Activated T-cell treated with anti-CD3 and anti-CD28 coated beads, Interleukin-2, amount 50 U/mL, for 48 hours (primary cell): ENCODE data around the gene OR2S2.

Source experiments
- DNase-seq, 2 experiments: peaks; one replicate each; pipeline ENCODE4 v3.0.0-alpha.2; 2020

OR2S2 gene

DNA sequence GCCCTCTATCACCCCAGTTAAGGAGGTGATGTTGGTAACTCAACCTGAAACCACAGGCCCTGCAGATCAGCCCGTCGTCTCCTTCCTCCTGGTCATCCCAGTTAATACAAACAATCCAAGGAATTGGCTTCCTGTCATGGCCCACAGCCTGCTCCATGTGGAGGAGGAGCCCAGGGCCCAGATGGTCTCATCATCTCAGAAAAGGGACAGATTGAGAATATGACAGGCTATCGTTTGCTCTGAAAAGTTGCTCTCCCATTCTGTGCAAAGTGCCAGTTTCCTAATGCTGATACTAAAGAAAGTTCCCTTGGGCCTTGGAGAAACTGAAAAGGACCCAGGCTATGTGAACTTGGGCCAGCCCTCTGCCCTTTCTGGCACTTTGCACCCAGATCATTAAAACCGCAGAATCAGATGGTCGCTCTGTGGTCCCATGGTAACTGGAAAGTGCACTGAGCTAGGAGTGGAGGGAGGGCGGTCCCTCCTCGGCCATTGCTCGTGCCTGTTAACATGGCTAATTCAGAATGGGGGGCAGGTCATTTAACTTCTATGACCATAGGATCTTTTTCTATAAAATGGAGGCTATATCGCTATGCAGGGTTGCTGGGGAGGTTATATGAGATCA lies 49.3 kb downstream of the OR2S2 start:
- no peak for DNase-seq

DNA sequence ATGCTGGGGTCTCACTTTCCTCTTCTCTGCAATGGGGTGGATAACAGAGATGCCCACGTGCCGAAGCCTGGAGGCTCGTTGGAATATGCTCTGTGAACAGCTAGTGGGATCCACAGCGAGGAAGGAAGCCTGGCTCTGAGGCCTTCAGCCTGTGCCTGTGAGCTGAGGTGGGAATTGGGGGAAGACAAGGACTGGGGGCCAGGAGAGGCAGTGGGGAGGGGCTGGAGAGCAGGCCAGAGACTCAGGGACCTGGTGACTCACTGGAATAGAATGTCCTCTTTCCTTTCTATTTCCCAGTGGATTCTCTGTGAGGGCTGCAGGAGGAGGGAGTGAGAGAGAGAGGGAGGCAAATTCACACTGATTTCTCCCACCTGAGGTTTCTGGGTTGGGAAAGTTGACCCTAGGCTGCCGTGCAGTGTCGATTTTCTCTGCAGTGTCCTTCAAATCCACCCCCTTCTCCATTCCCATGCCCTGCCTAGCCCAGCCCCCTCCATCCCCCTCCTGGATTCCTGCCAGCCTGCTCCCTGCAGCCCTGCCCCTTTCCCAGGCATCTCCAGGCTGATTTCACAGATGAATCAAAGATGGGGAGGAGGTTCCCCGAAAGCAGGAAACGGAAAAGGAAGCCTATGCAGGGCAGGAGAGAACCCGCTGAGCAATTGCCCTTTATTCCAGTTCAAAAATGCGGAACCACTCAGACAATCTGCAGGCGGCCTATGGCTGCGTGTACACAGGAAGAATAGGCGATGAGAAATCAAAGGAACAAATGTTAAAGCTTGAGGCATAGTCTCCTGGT lies 50.0 kb downstream of the OR2S2 start:
- DNase-seq = no peak
